ENCODE measurements around the gene TEDC1.

GRCh38 chr14:105481886-105482457 is 9.1 kb upstream of the TEDC1 start:
- no peak; the same call in 1 of the 2 replicates for TF ChIP-seq CTCF (conservative IDR thresholded peaks at IDR 0.05; ENCODE audit: low read depth, low read length)
- no peak for TF ChIP-seq EZH2 (IDR thresholded peaks at IDR 0.05; ENCODE audit: borderline replicate concordance, low read depth, low read length, poor library complexity, severe bottlenecking)
